HCT116 (cell line): Measurements from ENCODE around the gene MINAR1. TPM values are rescaled to one million over a fixed set of nuclear protein-coding genes. Genes with fewer than 3 reads are reported as not detected.

Experiments
- ATAC-seq: fragments of 200-7000 bp; cut with Tn5 transposase; 2 replicates; pipeline ENCODE4 v1.9.1; 2020; ENCODE audit warnings: mild to moderate bottlenecking, moderate library complexity
- BruUV-seq: library from RNA; stranded (reverse); fragments of 400-500 nt; replicated peaks from 2 replicates; lab custom pipeline; 2021; lab: Mats Ljungman, UMichigan
- CTCF ChIA-PET: fragments of 300-600 bp; sonication (Branson Sonifier 250); formaldehyde crosslinking; loops from one replicate; lab custom pipeline; 2021; ENCODE audit warnings: antibody characterized with exemption; lab: Charles Lee
- POLR2A ChIA-PET: fragments of 300-600, 350-600 bp; sonication (Branson Sonifier 250); formaldehyde crosslinking; loops from one replicate; lab custom pipeline; 2021; ENCODE audit warnings: antibody characterized with exemption; lab: Charles Lee
- RAD21 ChIA-PET, 2 experiments: fragments of 300-600 bp; sonication (Branson Sonifier 250); formaldehyde crosslinking; loops; one replicate each; lab custom pipeline; 2023; ENCODE audit warnings: low total read pairs in 2 of 2; ENCODE audit not compliant: uncharacterized antibody in 2 of 2, unreplicated experiment in 2 of 2, low non-redundant PET in 1 of 2; lab: Charles Lee
- DNase-seq: peaks from one replicate; pipeline ENCODE4 v3.0.0-alpha.2; 2010; ENCODE audit warnings: low read depth, low spot score
- H2AFZ ChIP-seq: fragments of 200-600 bp; shearing (Covaris generic), sonication (generic); 2 replicates; pipeline ENCODE4 v1.6.1; 2017; ENCODE audit warnings: low read depth, mixed run types, mixed read lengths, antibody characterized with exemption, low read length; ENCODE audit not compliant: poor library complexity, severe bottlenecking
- H3K27ac ChIP-seq: 2 replicates; pipeline ENCODE4 v1.5.1; 2012; ENCODE audit warnings: low read depth, low read length
- H3K27me3 ChIP-seq: fragments of 200-600 bp; sonication (generic); 2 replicates; pipeline ENCODE4 v1.6.1; 2016; ENCODE audit warnings: mixed run types, low read length, mixed read lengths; ENCODE audit not compliant: insufficient read depth
- H3K36me3 ChIP-seq, 2 experiments: fragments of 200-500 bp in 1 of 2; fragments of 200-600 bp in 1 of 2; sonication (Bioruptor generic) in 1 of 2; sonication (generic) in 1 of 2; 2 replicates each; pipeline versions ENCODE4 v1.5.1 to v1.6.1; 2014 to 2016; ENCODE audit warnings: low read length in 2 of 2, inconsistent platforms in 1 of 2, mixed read lengths in 1 of 2, mixed run types in 1 of 2; ENCODE audit not compliant: insufficient read depth in 2 of 2, control insufficient read depth in 1 of 2
- H3K4me1 ChIP-seq, 2 experiments: fragments of 200-600 bp in 1 of 2; sonication (generic) in 1 of 2; 2 replicates each; pipeline versions ENCODE4 v1.5.1 to v1.6.1; 2012 to 2017; ENCODE audit warnings: low read length in 2 of 2, inconsistent platforms in 1 of 2, mild to moderate bottlenecking in 1 of 2, mixed read lengths in 1 of 2, mixed run types in 1 of 2, moderate library complexity in 1 of 2; ENCODE audit not compliant: insufficient read depth in 2 of 2, control insufficient read depth in 1 of 2
- H3K4me2 ChIP-seq: fragments of 200-600 bp; sonication (generic); 2 replicates; pipeline ENCODE4 v1.6.1; 2017; ENCODE audit warnings: mixed run types, low read length, mixed read lengths
- H3K4me3 ChIP-seq, 2 experiments: fragments of 200-600 bp in 1 of 2; sonication (generic) in 1 of 2; replicated peaks in 1 of 2; 2 replicates each; pipeline ENCODE4 v1.5.1; 2011 to 2016; ENCODE audit warnings: low read length in 2 of 2, control low read depth in 1 of 2, low read depth in 1 of 2, mild to moderate bottlenecking in 1 of 2, mixed read lengths in 1 of 2, mixed run types in 1 of 2
- H3K79me2 ChIP-seq: fragments of 200-600 bp; sonication (generic); 2 replicates; pipeline ENCODE4 v1.6.1; 2017; ENCODE audit warnings: mild to moderate bottlenecking, mixed run types, low read length, moderate library complexity, mixed read lengths; ENCODE audit not compliant: insufficient read depth
- H3K9ac ChIP-seq: fragments of 200-600 bp; sonication (generic); 2 replicates; pipeline ENCODE4 v1.6.1; 2016; ENCODE audit warnings: low read length, mixed read lengths
- H3K9me2 ChIP-seq: fragments of 200-600 bp; sonication (generic), shearing (Covaris generic); 2 replicates; pipeline ENCODE4 v1.6.1; 2017; ENCODE audit warnings: mixed run types, mild to moderate bottlenecking, moderate library complexity; ENCODE audit not compliant: insufficient read depth
- H3K9me3 ChIP-seq, 2 experiments: fragments of 200-500 bp in 1 of 2; fragments of 200-600 bp in 1 of 2; sonication (Bioruptor generic) in 1 of 2; sonication (generic) in 1 of 2; 2 replicates each; pipeline ENCODE4 v1.6.1; 2014 to 2017; ENCODE audit warnings: low read length in 2 of 2, mixed read lengths in 2 of 2, inconsistent platforms in 1 of 2, low read depth in 1 of 2, mild to moderate bottlenecking in 1 of 2, mixed run types in 1 of 2, moderate library complexity in 1 of 2; ENCODE audit not compliant: control insufficient read depth in 1 of 2, insufficient read depth in 1 of 2
- H4K20me1 ChIP-seq: fragments of 200-600 bp; sonication (generic), shearing (Covaris generic); 2 replicates; pipeline ENCODE4 v1.6.1; 2017; ENCODE audit warnings: mixed run types, mild to moderate bottlenecking, moderate library complexity; ENCODE audit not compliant: insufficient read depth
- ATF3 ChIP-seq: IDR thresholded peaks from 2 replicates; pipeline ENCODE4 v1.6.1; 2012
- CBX3 ChIP-seq: IDR thresholded peaks from 2 replicates; pipeline ENCODE4 v1.6.1; 2012; ENCODE audit warnings: low read depth
- CTCF ChIP-seq, 3 experiments: fragments of 200-600 bp in 1 of 3; sonication (generic) in 1 of 3; IDR thresholded peaks in 2 of 3; conservative IDR thresholded peaks in 1 of 3; 2 replicates each; pipeline ENCODE4 v1.5.1; 2012 to 2017; ENCODE audit warnings: low read depth in 2 of 3, low read length in 2 of 3, antibody characterized with exemption in 1 of 3, borderline replicate concordance in 1 of 3, control low read depth in 1 of 3, mild to moderate bottlenecking in 1 of 3, mixed read lengths in 1 of 3, mixed run types in 1 of 3, moderate library complexity in 1 of 3; ENCODE audit not compliant: insufficient read depth in 1 of 3
- EGR1 ChIP-seq: IDR thresholded peaks from 2 replicates; pipeline ENCODE4 v1.6.1; 2012; ENCODE audit warnings: low read depth
- ELF1 ChIP-seq: IDR thresholded peaks from 2 replicates; pipeline ENCODE4 v1.6.1; 2012; ENCODE audit warnings: low read depth, borderline replicate concordance
- EZH2 ChIP-seq: fragments of 200-600 bp; sonication (generic); IDR thresholded peaks from 2 replicates; pipeline ENCODE4 v1.6.1; 2017; ENCODE audit warnings: antibody characterized with exemption, mixed run types
- EZH2phosphoT487 ChIP-seq: fragments of 200-600 bp; IDR thresholded peaks from 2 replicates; pipeline ENCODE4 v1.6.1; 2018; ENCODE audit warnings: antibody characterized with exemption, borderline replicate concordance
- FOSL1 ChIP-seq: IDR thresholded peaks from 2 replicates; pipeline ENCODE4 v1.6.1; 2012; ENCODE audit warnings: low read depth
- JUND ChIP-seq: IDR thresholded peaks from 2 replicates; pipeline ENCODE4 v1.6.1; 2012
- MAX ChIP-seq: IDR thresholded peaks from 2 replicates; pipeline ENCODE4 v1.6.1; 2012
- POLR2A ChIP-seq: IDR thresholded peaks from 2 replicates; pipeline ENCODE4 v1.7.0; 2011; ENCODE audit warnings: borderline replicate concordance; ENCODE audit not compliant: insufficient read depth, insufficient read length; ENCODE audit errors: extremely low read depth
- RAD21 ChIP-seq: IDR thresholded peaks from 2 replicates; pipeline ENCODE4 v1.6.1; 2012; ENCODE audit warnings: low read depth, mild to moderate bottlenecking
- REST ChIP-seq: IDR thresholded peaks from 2 replicates; pipeline ENCODE4 v1.6.1; 2012; ENCODE audit warnings: low read depth
- SIN3A ChIP-seq: IDR thresholded peaks from 2 replicates; pipeline ENCODE4 v1.6.1; 2012; ENCODE audit warnings: low read depth
- SP1 ChIP-seq: IDR thresholded peaks from 2 replicates; pipeline ENCODE4 v1.6.1; 2012; ENCODE audit warnings: low read depth
- TCF7L2 ChIP-seq: IDR thresholded peaks from 2 replicates; pipeline ENCODE4 v1.7.0; 2011; ENCODE audit warnings: borderline replicate concordance, inconsistent platforms; ENCODE audit not compliant: insufficient read depth, insufficient read length; ENCODE audit errors: extremely low read depth
- ZBTB33 ChIP-seq: IDR thresholded peaks from 2 replicates; pipeline ENCODE4 v1.6.1; 2011; ENCODE audit warnings: mild to moderate bottlenecking, low read length, moderate library complexity; ENCODE audit not compliant: insufficient replicate concordance; ENCODE audit errors: extremely low read depth
- ZFX ChIP-seq: fragments of 450-650 bp; IDR thresholded peaks from 2 replicates; pipeline ENCODE4 v1.6.1; 2017
- ZNF274 ChIP-seq: fragments of 200-500 bp; sonication (Bioruptor generic); IDR thresholded peaks from 2 replicates; pipeline ENCODE4 v1.6.1; 2014; ENCODE audit warnings: mild to moderate bottlenecking, low read depth, low read length, inconsistent platforms
- intact Hi-C: fragments of 100-400 bp; cut with micrococcal nuclease; formaldehyde crosslinking; loops from 2 replicates; pipeline ENCODE4 v1.10.0; 2022
- total RNA-seq: library from RNA; stranded (reverse); gene quantifications from one replicate; pipeline ENCODE4 v1.2.1, GENCODE V29; 2021; ENCODE audit not compliant: unreplicated experiment

Gene MINAR1
- total RNA-seq, 1 experiment from 2014 or later: 1.9 TPM

GRCh38 chr15:79400650-79401049, 31.5 kb upstream of the MINAR1 start:
- Histone ChIP-seq H2AFZ (no peak overlapping the region), H3K4me2 (no peak overlapping the region), H3K4me1 (no peaks in the 10 kb centered on the region), H3K36me3 (no peaks in the 10 kb centered on the region), H3K79me2 (no peaks in the 10 kb centered on the region), H3K9me2 (no peaks in the 10 kb centered on the region), H3K9ac (no peak overlapping the region), H3K27ac (no peak overlapping the region), H3K9me3 (no peaks in the 10 kb centered on the region), H4K20me1 (no peaks in the 10 kb centered on the region), H3K27me3 (no peaks in the 10 kb centered on the region), H3K4me3 (no peak overlapping the region)
- TF ChIP-seq EGR1: no peak
- TF ChIP-seq SP1: no peak
- TF ChIP-seq POLR2A: no peak
- no peak for TF ChIP-seq ZNF274
- no peak for TF ChIP-seq ELF1
- no peak for TF ChIP-seq FOSL1
- no peak for TF ChIP-seq MAX
- TF ChIP-seq ZBTB33: no peak
- TF ChIP-seq ZFX: no peak
- no peak for TF ChIP-seq REST
- TF ChIP-seq EZH2: no peak
- no peak for TF ChIP-seq JUND
- no peak for TF ChIP-seq RAD21
- TF ChIP-seq CTCF (IDR thresholded peaks at IDR 0.05 in 2 of 3, conservative IDR thresholded peaks at IDR 0.05 in 1 of 3; ENCODE audit: borderline replicate concordance in 1 of 3, insufficient read depth in 1 of 3, low read depth in 2 of 3, low read length in 2 of 3): no peak
- TF ChIP-seq TCF7L2: no peak
- TF ChIP-seq SIN3A: no peak
- TF ChIP-seq CBX3: no peak
- no peak for TF ChIP-seq ATF3
- no peak for TF ChIP-seq EZH2phosphoT487
- no TSS peak for BruUV-seq
- no peak for ATAC-seq
- ChIA-PET POLR2A (no interaction called here), CTCF (no interaction called here), RAD21 (no interaction called here)
- intact Hi-C loops: no loop called here
- no peak for DNase-seq
